Duodenal mucosa (tissue), 2 donors: ENCODE data around the gene SNAP47.
A peak's percentile ranks its signal among the peaks of the same experiment; 100 is the strongest.

Experiments used
- H3K27ac ChIP-seq: one replicate; pipeline ENCODE4 v1.7.0; 2013; ENCODE audit warnings: low read depth, low read length
- H3K27me3 ChIP-seq, 2 donors: one replicate each; pipeline ENCODE4 v1.7.0; 2013; ENCODE audit warnings: low read length in 2 of 2, control low read depth in 1 of 2; ENCODE audit not compliant: insufficient read depth in 2 of 2, control insufficient read depth in 1 of 2
- H3K36me3 ChIP-seq, 2 donors: one replicate each; pipeline ENCODE4 v1.7.0; 2013; ENCODE audit warnings: low read length in 2 of 2, control low read depth in 1 of 2; ENCODE audit not compliant: insufficient read depth in 2 of 2, control insufficient read depth in 1 of 2
- H3K4me1 ChIP-seq, 2 donors: one replicate each; pipeline ENCODE4 v1.7.0; 2013; ENCODE audit warnings: low read length in 2 of 2, control low read depth in 1 of 2; ENCODE audit not compliant: insufficient read depth in 2 of 2, control insufficient read depth in 1 of 2
- H3K4me3 ChIP-seq, 2 donors: one replicate each; pipeline ENCODE4 v1.7.0; 2013; ENCODE audit warnings: low read length in 2 of 2, low read depth in 1 of 2
- H3K9ac ChIP-seq, 2 donors: one replicate each; pipeline ENCODE4 v1.7.0; 2013; ENCODE audit warnings: low read length in 2 of 2, low read depth in 1 of 2
- H3K9me3 ChIP-seq, 2 donors: one replicate each; pipeline ENCODE4 v1.7.0; 2013; ENCODE audit warnings: low read length in 2 of 2, control low read depth in 1 of 2; ENCODE audit not compliant: control insufficient read depth in 1 of 2

SNAP47 gene

DNA sequence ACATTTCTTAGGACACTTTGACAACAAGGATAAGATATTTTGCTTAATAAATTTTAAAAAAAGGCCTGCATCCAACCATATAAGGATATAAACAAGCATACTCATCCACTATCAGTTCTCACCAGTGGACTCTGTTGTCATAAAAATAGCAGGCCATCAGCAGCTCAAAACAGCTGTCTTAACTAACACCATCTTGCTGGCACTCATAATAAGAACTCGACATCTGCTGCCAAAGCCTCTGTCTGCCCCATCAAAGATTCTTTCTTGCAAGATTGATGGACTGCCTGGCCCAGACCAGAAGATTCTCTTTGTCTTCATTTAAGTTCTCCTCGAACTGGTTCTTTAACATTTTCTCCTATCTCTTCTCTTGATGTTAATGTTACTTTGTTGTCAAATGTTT, 10.2 kb upstream of the SNAP47 start:
- H3K36me3 ChIP-seq: no peaks in the 10 kb centered on the region
- peaks cover 0 to 4% of the 10 kb centered on the region in 2 donors for H3K27me3 ChIP-seq
- peaks cover 0 to 23% of the 10 kb centered on the region in 2 donors for H3K4me1 ChIP-seq
- H3K9ac ChIP-seq: no peak overlapping the region
- H3K27ac ChIP-seq: no peak overlapping the region
- H3K9me3 ChIP-seq: peaks cover 15 to 18% of the 10 kb centered on the region in 2 donors
- H3K4me3 ChIP-seq: no peak overlapping the region

DNA sequence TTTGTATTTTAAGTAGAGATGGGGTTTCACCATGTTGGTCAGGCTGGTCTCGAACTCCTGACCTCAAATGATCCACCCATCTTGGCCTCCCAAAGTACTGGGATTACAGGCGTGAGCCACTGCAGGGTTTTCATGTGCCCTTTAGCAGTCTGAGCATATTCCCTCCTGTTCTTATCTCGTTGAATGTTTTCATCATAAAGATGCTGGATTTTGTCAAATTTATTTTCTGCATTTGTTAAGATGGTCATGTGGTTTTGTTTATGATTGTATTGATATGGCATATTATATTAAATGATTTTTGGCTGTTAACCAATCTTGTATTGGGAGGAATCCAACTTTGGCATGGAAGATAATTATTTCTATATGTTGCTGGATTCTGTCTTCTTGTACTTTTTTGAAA, 8.9 kb upstream of the SNAP47 start:
- Histone ChIP-seq H3K36me3 (peaks cover 1 to 2% of the 10 kb centered on the region in 2 donors), H3K4me3 (no peak overlapping the region), H3K9ac (no peak overlapping the region), H3K9me3 (peaks cover 8 to 9% of the 10 kb centered on the region in 2 donors), H3K27ac (no peak overlapping the region), H3K4me1 (peaks cover 9 to 31% of the 10 kb centered on the region in 2 donors), H3K27me3 (peaks cover 0 to 4% of the 10 kb centered on the region in 2 donors)

DNA sequence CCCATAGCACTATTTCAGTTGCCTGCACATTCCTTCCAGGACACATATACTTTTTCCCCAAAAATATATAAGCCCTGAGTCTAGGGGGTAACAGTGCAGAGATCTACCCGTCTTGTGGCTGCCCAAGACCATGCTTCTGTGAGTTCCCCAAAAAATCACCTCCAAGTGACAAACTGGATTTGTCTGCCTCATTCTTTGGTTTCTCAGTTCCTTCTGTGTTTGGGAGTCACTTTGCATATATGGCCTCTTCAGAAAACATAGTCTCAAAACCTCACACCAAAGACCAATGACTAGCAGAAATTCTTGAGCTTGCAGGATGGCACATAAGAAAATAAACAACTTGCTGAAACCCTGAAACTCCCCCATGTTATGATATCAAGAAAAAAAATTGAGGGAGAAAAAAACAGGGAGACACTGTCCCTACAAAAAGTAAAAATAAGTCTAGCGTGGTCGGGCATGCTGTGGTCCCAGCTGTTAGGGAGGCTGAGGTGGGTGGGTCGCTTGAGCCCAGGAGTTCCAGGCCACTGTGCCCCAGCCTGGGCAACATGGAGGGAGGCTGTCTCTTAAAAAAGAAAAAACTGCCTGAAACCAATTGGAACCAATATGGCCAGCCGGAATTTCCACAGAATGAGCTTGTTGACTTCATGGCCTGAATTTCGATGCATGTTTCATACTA, 8.2 kb upstream of the SNAP47 start:
- Histone ChIP-seq H3K9me3 (peaks cover 1% of the 10 kb centered on the region in 2 donors), H3K9ac (no peak overlapping the region), H3K27ac (no peak overlapping the region), H3K27me3 (peaks cover 0 to 4% of the 10 kb centered on the region in 2 donors), H3K4me1 (peaks cover 10 to 34% of the 10 kb centered on the region in 2 donors), H3K36me3 (peaks cover 6 to 9% of the 10 kb centered on the region in 2 donors), H3K4me3 (no peak overlapping the region)

DNA sequence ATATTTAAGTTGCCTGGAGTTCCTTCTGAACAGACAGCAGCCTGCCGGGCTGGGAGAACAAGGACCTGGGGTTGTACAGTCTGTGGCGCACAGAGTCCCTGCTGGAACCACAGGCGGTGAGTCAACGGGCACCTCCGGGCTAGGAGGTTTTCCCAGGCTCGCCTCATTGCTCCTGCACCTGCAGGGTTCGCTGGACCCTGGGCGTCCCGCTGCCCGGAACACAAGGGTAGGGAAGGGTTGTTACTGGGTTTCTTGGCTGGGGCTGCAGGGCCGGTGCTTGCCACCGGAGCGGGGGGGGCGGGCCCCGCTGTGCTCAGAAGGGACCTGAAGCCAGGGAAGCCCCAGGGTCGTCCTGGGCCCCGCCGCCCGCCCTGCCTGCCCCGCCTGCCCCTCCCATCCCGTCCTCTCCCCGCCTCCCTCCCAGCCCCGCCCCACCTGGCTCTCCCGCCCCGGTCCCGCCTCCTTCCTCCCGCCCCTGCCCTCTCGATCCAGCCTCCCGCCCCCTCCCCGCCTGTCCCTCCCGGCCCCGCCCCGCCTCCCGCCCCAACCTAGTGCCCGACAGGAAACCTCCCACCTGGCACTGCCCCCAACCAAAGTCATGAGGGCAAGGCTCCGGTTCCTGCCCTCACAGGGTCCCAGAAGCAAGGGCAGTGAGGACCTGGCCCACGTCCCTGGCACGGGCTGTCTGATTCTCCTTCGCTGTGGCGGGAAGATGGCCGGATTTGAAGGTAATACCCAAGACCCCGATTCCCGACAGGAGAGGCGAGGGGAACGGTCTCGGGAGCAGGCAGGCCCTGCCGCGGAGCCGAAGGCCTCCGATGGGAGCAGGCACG, 7.0 kb upstream of the SNAP47 start:
- H3K27me3 ChIP-seq: peaks cover 0 to 4% of the 10 kb centered on the region in 2 donors
- no peak overlapping the region for H3K27ac ChIP-seq
- H3K4me1 ChIP-seq: peaks cover 10 to 34% of the 10 kb centered on the region in 2 donors
- peak overlapping the region; percentile 77 to 80 for H3K4me3 ChIP-seq
- H3K9ac ChIP-seq: peak overlapping the region; percentile 61 to 68
- H3K36me3 ChIP-seq: peaks cover 10 to 21% of the 10 kb centered on the region in 2 donors
- H3K9me3 ChIP-seq: no peaks in the 10 kb centered on the region

DNA sequence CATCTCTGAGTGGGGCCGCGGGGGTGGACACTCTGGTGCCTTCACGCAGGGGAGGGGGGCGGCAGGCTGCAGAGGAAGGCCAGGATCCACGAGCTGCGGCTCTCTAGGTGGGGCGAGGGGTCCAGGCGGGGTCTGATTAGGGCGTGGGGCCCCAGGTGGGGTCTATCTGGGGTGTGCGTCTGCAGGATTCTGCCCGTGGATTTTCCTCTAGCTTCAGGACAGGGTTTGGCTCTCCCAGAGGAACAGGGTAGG, 6.4 kb upstream of the SNAP47 start:
- Histone ChIP-seq H3K27ac (no peak overlapping the region), H3K4me3 (peak overlapping the region; percentile 77 to 80), H3K9me3 (no peaks in the 10 kb centered on the region), H3K9ac (peak overlapping the region; percentile 61 to 68), H3K4me1 (peaks cover 13 to 36% of the 10 kb centered on the region in 2 donors), H3K27me3 (peaks cover 0 to 4% of the 10 kb centered on the region in 2 donors), H3K36me3 (peaks cover 10 to 22% of the 10 kb centered on the region in 2 donors)

DNA sequence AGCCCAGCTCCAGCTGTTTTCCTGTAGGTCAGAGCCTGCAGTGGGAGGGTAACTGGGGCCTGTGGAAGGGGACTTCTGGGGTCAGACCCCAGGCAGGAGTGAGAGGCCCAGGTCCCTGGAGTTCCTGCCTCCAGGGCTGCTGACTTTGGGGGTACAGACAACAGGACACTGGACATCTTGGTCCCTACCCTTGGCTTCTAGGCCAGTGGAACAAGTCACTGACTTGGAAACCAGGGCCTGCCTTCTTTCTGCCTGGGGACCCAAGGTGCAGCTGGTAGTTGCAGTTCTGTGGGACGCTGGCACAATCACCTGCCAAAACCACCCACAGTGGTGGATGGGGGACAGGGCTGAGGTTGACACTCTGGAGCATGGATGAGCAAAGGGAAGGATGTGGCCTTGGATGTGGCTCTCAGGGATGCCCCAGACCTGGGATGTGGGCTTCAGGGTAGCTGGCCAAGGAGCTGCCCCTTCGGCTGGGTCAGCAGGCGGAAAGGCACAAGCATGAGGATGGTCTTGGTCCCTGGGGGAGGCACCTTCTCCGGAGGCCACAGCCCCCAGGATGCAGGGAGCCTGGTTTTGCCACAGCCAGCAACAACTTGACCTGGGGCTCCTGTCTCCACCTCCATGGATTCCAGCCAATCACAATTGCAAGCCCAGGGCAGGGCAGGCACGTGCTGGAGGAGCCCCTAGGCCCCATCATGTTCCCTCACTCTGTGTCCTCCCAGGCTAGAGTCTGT, 5.9 kb upstream of the SNAP47 start:
- Histone ChIP-seq H3K36me3 (peaks cover 10 to 22% of the 10 kb centered on the region in 2 donors), H3K4me3 (peak overlapping the region; percentile 77 to 80), H3K27ac (no peak overlapping the region), H3K27me3 (peaks cover 0 to 4% of the 10 kb centered on the region in 2 donors), H3K9ac (peak overlapping the region in 1 of 2 donors; percentile 61), H3K4me1 (peaks cover 16 to 41% of the 10 kb centered on the region in 2 donors), H3K9me3 (no peaks in the 10 kb centered on the region)

DNA sequence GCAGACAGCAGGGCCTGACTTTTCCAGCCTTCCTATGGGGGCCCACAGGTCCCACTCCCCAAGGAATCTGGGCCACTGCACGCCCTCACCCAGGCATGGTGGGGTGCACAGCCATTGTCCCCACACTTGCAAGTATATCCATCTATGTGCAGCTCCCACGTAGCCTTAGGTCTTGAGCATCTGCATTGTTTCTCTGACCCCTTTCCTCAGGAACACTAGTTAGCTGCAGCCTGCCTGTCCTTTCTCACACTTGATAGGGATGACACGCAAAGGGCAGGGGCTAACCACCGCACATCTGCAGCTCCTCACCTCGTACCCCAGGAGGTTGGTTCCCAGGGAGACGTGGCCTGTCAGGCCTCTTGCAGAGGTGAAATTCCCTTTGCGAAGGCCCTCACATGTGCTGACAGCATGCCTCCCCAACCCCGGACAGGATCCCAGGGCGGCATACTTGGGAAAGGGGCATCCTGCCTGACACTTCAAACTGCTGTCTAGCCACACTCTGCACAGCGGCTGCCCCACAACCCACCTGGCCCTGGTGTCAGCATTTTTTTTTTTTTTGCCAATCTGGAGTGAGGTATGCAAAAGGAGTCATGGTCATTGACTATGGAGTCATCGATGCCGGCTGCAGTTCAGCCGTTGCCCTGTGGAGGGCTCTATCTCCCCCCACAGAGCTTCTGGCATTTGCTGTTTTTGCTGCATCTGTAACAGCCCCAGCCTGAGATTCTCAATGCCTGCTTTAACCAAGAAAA, 5.2 kb upstream of the SNAP47 start:
- Histone ChIP-seq H3K27ac (no peak overlapping the region), H3K9ac (no peak overlapping the region), H3K4me3 (no peak overlapping the region), H3K27me3 (peaks cover 0 to 4% of the 10 kb centered on the region in 2 donors), H3K36me3 (peaks cover 10 to 22% of the 10 kb centered on the region in 2 donors), H3K9me3 (no peaks in the 10 kb centered on the region), H3K4me1 (peaks cover 16 to 45% of the 10 kb centered on the region in 2 donors)

DNA sequence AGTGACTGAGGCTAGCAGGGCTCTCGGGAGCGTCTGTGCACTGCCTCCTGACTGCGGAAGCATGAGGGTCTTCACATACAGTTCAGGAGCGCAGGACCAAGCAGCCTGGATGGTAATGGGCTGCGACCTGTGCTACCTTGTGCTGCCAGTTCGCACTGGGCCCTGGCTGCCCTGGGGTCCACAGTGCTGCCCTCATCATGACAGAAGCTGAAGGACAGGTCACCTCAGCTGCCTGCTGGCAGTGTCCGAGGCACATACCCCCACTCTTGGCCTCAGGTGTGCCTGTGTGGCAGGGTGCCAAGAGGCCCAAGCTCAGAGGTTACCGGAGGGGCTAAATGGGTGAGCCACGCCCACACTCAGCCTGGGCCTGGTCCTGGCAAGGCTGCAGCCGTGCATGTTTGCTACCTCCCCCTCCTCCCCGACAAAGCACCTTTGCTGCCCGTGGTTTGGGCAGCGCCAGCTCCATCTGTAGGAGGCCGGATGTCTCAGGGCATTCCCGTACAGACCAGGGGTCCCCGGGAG, 4.5 kb upstream of the SNAP47 start:
- Histone ChIP-seq H3K4me3 (no peak overlapping the region), H3K27ac (no peak overlapping the region), H3K36me3 (peaks cover 10 to 22% of the 10 kb centered on the region in 2 donors), H3K9ac (no peak overlapping the region), H3K9me3 (no peaks in the 10 kb centered on the region), H3K27me3 (peaks cover 0 to 4% of the 10 kb centered on the region in 2 donors), H3K4me1 (peaks cover 16 to 46% of the 10 kb centered on the region in 2 donors)

DNA sequence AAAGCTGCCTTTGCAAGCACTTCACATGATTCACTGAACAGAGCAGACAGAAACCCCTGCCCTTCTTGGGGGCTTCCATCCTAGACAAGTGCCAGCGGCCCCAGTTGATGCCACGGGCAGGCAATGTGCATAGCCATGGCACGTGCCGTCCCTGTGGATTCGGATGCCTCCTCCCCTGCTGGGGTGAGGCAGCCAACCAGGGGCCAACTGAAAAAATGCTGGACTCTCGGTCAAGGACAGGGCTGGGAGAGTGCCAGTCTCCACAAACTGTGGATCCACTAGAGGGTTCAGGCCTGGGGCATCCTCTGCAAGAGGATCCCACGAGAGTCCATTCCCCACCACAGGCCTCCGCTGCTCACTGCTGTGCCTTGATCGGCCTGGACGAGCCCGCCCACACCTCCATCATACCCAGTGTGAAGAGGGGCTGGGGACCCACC, 4.0 kb upstream of the SNAP47 start:
- H3K9ac ChIP-seq: no peak overlapping the region
- peaks cover 0 to 4% of the 10 kb centered on the region in 2 donors for H3K27me3 ChIP-seq
- H3K4me1 ChIP-seq: peaks cover 22 to 52% of the 10 kb centered on the region in 2 donors
- H3K36me3 ChIP-seq: peaks cover 10 to 22% of the 10 kb centered on the region in 2 donors
- H3K27ac ChIP-seq: no peak overlapping the region
- H3K9me3 ChIP-seq: no peaks in the 10 kb centered on the region
- H3K4me3 ChIP-seq: no peak overlapping the region
